KG1 (cell line): ENCODE results near the gene USO1.
A peak's percentile ranks its signal among the peaks of the same experiment; 100 is the strongest.
"Not testable (repeated sequence)": the region's sequence is repeated elsewhere in the genome, so short reads cannot be mapped to it uniquely, and the experiment has no call there.

ENCODE experiments used
- DNase-seq: peaks from one replicate; lab custom pipeline; 2025; lab: John Stamatoyannopoulos, UW

Gene USO1

GRCh38 chr4:75724066-75724866 is at the start of gene USO1:
USO1 (plus strand) TSS chr4:75724577; CDS start chr4:75724820, 243 bp downstream.
- DNase-seq = peak; percentile 99

- no peak for DNase-seq
Observed at GRCh38 chr4:75675004-75675531, 49.3 kb upstream of the USO1 start.

DNA sequence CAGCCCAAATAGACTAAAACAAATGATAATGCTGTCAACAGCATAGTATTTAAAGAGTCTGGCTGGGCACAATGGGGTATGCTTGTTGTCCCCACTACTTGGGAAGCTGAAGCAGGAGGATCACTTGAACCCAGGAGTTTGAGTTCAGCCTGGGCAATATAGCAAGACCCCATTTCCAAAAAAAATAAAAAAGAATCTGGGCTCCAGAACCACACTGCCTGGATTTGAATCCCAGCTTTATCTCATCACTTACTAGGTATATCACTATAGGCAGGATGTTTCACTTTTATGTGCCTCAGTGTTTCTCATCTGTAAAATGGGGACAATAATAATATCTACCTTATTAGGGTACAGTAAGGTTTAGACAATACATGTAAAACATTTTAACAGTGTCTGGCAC is 45.9 kb upstream of the USO1 start:
- DNase-seq = no peak

- no peak for DNase-seq
Observed at GRCh38 chr4:75678965-75679364, 45.4 kb upstream of the USO1 start.

- DNase-seq = no peak
Observed at GRCh38 chr4:75679876-75680575, 44.4 kb upstream of the USO1 start.

GRCh38 chr4:75683482-75684155 is 40.8 kb upstream of the USO1 start:
- no peak for DNase-seq

DNA sequence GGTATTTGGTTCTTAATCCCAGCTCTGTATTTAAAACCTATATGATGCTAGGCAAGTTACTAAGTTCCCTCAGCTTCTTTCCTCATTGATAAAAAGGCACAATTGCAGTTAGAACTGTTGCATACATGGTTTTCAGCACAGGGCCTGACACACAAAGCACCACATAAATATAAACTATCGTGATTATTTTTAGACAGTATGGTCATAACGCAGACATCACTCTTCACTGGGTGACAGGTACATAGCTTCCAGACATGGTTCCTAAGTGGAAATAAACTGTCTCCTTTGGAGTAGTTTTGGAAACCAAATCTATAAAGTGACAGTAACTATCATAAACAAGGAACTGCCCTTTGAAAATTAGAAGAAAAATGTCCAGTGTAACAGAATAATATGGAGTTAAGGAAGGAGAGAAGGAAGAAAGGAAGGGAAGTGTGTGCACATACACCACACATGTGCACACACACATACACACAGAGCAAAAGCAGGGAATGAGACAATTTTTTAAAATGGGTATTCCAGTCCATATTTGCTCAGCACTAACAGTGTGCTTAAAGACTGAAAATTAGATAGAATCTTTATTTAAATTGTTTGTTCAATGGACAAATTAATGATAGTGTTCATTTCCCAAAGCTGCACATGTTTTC is 38.7 kb upstream of the USO1 start:
- DNase-seq = no peak

DNA sequence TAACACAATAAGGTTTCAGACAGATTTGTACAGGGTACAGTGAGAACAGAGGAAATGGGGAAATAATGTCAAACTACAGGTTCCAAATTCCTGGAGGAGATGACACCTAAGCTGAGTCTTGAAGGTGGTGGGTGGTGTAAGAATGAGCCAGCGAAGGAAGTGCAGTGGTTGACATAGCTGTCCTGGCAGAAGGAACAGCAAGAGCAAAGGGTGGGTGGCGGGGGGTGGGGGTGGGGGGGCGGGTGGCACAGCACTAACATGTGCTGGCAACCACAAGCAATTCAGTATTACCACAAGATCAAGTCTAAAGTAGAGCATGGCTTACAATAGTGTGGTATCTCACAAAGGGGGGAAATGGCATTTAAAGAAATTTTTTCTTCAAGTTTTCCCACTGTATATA is 38.0 kb upstream of the USO1 start:
- no peak for DNase-seq

DNA sequence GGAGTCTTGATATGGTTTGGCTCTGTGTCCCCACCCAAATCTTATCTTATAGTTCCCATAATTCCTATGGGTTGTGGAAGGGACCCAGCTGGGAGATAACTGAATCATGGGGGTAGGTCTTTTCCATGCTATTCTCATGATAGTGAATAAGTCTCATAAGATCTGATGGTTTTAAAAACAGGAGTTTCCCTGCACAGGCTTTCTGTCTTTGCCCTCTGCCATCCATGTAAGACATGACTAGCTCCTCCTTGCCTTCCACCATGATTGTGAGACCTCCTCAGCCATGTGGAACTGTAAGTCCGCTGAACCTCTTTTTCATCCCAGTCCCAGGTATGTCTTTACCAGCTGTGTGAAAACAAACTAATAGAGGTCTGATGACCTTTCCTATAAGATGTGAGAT is 37.3 kb upstream of the USO1 start:
- DNase-seq = not testable (repeated sequence)

DNA sequence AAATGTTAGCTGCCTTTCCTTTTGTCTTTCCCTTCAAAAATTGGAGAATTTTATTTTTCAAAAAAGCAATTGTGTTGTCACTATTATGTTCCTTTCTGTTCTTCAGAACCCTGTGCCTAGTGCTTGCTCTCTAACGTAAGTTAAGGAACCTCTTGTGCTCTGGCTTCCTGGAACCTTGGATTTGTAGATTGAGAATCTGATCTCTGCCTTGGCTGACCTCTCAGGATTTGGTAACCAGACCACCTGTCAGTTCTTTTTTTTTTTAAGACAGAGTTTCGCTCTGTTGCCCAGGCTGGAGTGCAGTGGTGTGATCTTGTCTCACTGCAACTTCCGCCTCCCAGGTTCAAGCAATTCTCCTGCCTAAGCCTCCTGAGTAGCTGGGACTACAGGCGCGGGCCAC is 32.3 kb upstream of the USO1 start:
- DNase-seq = not testable (repeated sequence)

- DNase-seq = no peak
Observed at GRCh38 chr4:75696071-75696470, 28.3 kb upstream of the USO1 start.

- DNase-seq = no peak
Observed at GRCh38 chr4:75696581-75696980, 27.8 kb upstream of the USO1 start.

DNA sequence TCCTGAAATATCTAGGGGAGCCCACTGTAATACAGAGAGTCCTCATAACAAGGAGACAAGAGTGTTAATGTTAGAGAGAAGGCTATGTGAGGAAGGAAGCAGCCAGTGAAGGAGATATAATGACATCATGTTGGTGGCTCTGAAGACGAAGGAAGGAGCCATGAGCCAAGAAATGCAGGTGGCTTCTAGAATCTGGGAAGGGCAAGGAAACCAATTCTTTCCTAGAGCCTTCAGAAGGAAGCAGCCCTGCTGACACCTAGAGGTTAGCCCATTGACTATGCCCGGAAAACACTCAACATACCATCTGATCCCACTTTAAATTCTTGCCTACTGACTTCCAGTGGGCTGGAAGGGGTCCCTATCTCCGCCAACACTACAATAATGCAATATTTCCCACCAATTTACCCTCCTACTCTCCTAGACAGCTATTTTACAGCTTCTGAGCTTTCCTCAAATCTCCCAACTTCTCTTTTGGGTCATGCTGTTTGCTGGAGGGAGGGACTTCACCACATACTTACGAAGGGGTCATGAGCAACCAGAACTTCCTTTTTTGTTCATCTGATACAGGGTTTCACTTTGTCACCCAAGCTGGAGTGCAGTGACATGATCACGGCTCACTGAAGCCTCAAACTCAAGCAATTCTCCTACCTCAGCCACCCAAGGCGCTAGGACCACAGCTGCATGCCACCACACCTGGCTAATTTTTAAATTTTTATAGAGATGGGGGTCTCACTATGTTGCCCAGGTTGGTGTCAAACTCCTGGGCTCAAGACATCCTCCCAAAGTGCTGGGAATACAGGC is 26.0 kb upstream of the USO1 start:
- DNase-seq = peak; percentile 20

GRCh38 chr4:75698963-75699228 is 25.5 kb upstream of the USO1 start:
- DNase-seq = no peak

DNA sequence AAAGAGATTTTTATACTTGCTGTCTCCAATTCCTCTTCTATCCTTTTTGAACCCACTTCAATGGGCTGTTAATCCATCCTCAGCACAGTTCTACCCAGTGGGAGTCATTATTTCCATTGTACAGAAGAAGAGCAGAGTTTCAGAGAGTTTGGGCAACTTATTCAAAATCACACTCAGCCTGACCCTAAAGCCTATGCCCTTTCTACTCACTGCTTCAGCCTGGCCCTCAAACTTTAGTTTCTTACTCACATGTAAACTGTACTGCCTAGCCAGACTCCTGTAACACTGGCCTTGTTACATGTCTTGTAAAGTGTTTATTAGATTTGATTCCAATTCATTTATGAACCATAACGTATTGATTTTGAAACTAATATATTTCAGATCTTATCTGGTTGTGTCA is 25.1 kb upstream of the USO1 start:
- DNase-seq = no peak

GRCh38 chr4:75702919-75703411 is 21.4 kb upstream of the USO1 start:
- DNase-seq = no peak

DNA sequence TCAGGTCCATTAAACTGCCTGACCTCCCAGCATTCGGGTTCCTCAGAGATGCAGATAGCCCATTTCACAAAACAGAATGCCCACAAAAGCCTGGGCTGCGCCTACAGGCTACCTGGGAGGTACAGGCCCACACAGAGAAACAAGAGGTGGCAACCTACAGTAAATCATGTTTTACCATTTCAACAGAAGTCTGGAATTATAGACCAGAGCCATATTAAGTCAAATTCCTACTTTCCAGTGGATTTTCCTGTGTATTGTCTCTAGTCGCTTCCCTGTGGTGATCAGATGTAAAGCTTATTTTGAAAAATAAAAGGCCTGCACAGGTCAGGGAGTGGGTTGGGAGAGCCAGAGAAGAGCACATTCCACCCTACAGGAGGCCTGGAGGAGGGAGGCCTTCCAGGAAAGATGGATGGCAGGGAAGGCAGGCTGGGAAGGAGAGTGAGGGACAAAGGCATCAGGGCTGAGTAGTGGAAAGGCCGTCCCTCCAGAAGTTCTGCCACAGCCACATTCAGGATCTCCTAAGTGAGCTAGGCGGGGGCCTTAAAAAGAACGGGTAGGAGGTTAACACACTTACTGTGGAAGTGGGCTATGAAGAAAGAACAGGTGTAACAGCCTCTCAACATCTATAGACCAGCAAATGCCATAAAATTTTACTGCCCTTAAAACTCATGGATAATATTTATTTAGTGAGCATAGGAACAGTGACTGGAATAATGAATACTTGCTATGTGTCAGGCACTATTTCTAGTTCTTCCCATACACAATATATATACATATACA is 19.0 kb upstream of the USO1 start:
- DNase-seq = no peak

DNA sequence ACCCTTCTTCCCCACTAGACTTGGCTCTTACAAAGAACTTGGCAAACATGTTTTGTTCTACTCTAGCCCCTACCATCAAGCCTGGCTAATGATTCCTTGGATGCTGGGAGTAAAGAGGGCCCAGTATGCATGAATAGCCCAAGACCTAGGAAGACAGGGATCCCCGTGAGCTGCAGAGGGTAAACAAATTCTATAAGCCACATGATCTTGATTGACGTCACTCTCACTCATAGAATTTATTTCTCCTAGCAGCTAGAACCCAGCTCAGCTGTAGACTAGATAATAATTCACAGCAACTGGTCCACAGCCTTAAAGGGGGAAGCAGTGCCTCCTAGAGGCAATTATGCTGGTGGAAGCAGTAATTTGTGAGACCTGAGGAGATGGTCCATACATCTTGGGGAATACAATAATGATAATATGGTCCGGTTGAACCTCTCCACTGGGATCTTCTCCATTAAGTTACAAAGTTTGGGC is 16.1 kb upstream of the USO1 start:
- no peak for DNase-seq

DNA sequence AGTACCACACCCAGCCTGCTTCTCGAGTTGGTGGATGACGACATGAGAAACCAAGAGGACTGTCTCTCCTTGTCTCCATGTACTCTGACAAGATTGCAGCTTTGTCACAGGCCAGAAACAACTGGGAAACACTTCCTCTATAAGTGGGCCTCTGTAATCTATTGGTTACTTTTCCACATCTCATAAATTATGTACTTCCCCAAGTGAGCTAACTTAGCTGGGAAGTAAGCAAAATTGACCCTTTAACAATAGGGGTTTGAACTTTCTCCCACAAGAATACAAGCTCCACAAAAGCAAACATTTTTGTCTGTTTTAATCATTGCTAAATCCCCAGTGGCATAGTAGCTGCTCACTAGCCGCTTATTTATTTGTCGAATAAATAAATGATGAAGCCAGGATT is 14.1 kb upstream of the USO1 start:
- DNase-seq = no peak

GRCh38 chr4:75714011-75714410 is 10.4 kb upstream of the USO1 start:
- DNase-seq = no peak

DNA sequence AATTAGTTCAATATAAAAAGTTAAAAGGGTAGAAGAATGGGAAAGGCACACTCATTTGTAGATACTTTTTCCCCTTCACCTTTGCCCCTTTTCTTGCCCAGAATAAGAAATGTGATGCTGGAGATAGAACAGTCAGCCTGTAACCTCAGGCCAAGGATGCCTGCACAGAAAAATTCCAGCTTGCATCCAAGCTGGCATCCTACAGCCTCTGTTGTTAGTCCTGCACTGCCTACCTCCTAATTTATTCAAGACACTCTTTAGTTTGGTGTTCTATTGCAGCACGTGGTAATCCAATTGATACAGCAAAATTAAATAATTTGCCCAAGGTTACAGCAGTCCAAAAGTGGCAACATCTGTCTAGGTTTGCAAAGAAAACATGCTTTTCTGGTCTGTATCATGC is 9.7 kb upstream of the USO1 start:
- no peak for DNase-seq
